Measurements from ENCODE around the gene SYNJ2. TPM values are rescaled to one million over a fixed set of nuclear protein-coding genes. Genes with fewer than 3 reads are reported as not detected.

The SYNJ2 gene
- total and polyA plus RNA-seq, 2 of the 4 experiments (the other 2 are of a cell fraction) = 40.8 to 45.2 TPM

DNA sequence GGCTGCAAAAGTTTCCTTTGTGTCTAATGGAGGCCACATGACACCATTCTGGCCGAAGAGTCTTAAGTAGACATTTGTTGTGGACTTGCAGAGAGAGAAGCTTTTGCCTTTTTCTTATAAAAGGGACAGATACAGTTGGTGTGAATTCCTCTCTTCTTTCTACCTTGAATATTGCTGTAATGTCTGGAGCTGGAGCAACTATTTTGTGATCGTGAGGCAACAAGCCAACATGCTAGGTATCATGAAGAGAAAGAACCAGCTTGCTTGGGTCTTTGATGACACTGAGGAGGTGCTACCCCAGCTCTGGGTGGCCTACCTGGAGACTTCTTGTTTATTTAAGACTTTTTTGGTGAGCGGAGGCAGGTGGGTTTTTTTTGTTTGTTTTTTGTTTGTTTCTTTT, 16.3 kb upstream of the SYNJ2 start:
- BruUV-seq (replicated peaks) = no TSS peak
- Histone ChIP-seq H2AFZ (replicated peaks; ENCODE audit: low read length, poor library complexity) (no peak overlapping the region), H2AK9ac (replicated peaks; ENCODE audit: low read depth, low read length, poor library complexity) (no peak overlapping the region), H3K9ac (ENCODE audit: low read depth, low read length) (no peak overlapping the region), H3K36me3 (ENCODE audit: control insufficient read depth, insufficient read depth, low read length) (no peaks in the 10 kb centered on the region), H4K91ac (ENCODE audit: insufficient read depth, low read depth, low read length) (no peak overlapping the region), H3K4me3 (ENCODE audit: insufficient read depth, low read depth, low read length) (no peak overlapping the region), H2BK15ac (ENCODE audit: low read depth, low read length) (no peak overlapping the region), H2BK120ac (ENCODE audit: low read depth, low read length) (no peak overlapping the region), H3K27me3 (ENCODE audit: control insufficient read depth, insufficient read depth, low read length) (no peaks in the 10 kb centered on the region), H3K4me1 (ENCODE audit: control insufficient read depth, insufficient read depth, low read length) (no peaks in the 10 kb centered on the region), H3K18ac (ENCODE audit: low read depth, low read length) (no peak overlapping the region), H3K4ac (ENCODE audit: low read depth, low read length) (no peak overlapping the region), H3K9me3 (ENCODE audit: control insufficient read depth, insufficient read depth, low read length) (no peaks in the 10 kb centered on the region), H3K9me1 (ENCODE audit: insufficient read depth, low read length) (0 out of 2 replicates have a peak, but pooled peaks cover 3% of the 10 kb centered on the region), H4K20me1 (ENCODE audit: insufficient read depth, low read length) (no peaks in the 10 kb centered on the region), H2BK20ac (ENCODE audit: low read depth, low read length) (no peak overlapping the region), H4K5ac (ENCODE audit: low read depth, low read length) (no peak overlapping the region), H3K27ac (ENCODE audit: insufficient read depth, low read length) (no peak overlapping the region), H2AK5ac (ENCODE audit: low read depth, low read length) (no peak overlapping the region), H3K14ac (replicated peaks; ENCODE audit: low read depth, low read length) (no peak overlapping the region), H4K8ac (ENCODE audit: low read depth in 2 of 2, low read length in 2 of 2) (no peak overlapping the region), H3K79me1 (ENCODE audit: low read depth in 1 of 2, low read length in 2 of 2) (no peaks in the 10 kb centered on the region), H3K56ac (ENCODE audit: extremely low read depth, insufficient read depth, low read length) (no peak overlapping the region), H3K23ac (ENCODE audit: low read depth, low read length) (no peak overlapping the region), H2BK5ac (ENCODE audit: low read depth, low read length, poor library complexity, severe bottlenecking) (no peak overlapping the region), H3K4me2 (ENCODE audit: low read depth, low read length) (no peak overlapping the region)
- TF ChIP-seq, protein P1, sequence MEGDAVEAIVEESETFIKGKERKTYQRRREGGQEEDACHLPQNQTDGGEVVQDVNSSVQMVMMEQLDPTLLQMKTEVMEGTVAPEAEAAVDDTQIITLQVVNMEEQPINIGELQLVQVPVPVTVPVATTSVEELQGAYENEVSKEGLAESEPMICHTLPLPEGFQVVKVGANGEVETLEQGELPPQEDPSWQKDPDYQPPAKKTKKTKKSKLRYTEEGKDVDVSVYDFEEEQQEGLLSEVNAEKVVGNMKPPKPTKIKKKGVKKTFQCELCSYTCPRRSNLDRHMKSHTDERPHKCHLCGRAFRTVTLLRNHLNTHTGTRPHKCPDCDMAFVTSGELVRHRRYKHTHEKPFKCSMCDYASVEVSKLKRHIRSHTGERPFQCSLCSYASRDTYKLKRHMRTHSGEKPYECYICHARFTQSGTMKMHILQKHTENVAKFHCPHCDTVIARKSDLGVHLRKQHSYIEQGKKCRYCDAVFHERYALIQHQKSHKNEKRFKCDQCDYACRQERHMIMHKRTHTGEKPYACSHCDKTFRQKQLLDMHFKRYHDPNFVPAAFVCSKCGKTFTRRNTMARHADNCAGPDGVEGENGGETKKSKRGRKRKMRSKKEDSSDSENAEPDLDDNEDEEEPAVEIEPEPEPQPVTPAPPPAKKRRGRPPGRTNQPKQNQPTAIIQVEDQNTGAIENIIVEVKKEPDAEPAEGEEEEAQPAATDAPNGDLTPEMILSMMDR (conservative IDR thresholded peaks at IDR 0.05; ENCODE audit: low read depth, low read length) = no peak
- TF ChIP-seq, protein P2, sequence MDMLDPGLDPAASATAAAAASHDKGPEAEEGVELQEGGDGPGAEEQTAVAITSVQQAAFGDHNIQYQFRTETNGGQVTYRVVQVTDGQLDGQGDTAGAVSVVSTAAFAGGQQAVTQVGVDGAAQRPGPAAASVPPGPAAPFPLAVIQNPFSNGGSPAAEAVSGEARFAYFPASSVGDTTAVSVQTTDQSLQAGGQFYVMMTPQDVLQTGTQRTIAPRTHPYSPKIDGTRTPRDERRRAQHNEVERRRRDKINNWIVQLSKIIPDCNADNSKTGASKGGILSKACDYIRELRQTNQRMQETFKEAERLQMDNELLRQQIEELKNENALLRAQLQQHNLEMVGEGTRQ (IDR thresholded peaks at IDR 0.05; ENCODE audit: low read depth, low read length) = no peak
- no peak for TF ChIP-seq BHLHE40 (IDR thresholded peaks at IDR 0.05; ENCODE audit: low read depth, low read length)
- TF ChIP-seq SMC3 (IDR thresholded peaks at IDR 0.05; ENCODE audit: low read depth, low read length) = no peak
- TF ChIP-seq, protein P3, sequence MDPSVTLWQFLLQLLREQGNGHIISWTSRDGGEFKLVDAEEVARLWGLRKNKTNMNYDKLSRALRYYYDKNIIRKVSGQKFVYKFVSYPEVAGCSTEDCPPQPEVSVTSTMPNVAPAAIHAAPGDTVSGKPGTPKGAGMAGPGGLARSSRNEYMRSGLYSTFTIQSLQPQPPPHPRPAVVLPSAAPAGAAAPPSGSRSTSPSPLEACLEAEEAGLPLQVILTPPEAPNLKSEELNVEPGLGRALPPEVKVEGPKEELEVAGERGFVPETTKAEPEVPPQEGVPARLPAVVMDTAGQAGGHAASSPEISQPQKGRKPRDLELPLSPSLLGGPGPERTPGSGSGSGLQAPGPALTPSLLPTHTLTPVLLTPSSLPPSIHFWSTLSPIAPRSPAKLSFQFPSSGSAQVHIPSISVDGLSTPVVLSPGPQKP (IDR thresholded peaks at IDR 0.05; ENCODE audit: borderline replicate concordance, low read depth, low read length) = no peak
- no peak for TF ChIP-seq CEBPB (IDR thresholded peaks at IDR 0.05; ENCODE audit: low read depth, low read length)
- TF ChIP-seq RCOR1 (IDR thresholded peaks at IDR 0.05; ENCODE audit: insufficient replicate concordance, low read length) = no peak
- no peak for TF ChIP-seq RFX5 (IDR thresholded peaks at IDR 0.05; ENCODE audit: low read depth, low read length)
- TF ChIP-seq FOS (IDR thresholded peaks at IDR 0.05; ENCODE audit: low read depth, low read length) = no peak
- no peak for TF ChIP-seq MXI1 (IDR thresholded peaks at IDR 0.05; ENCODE audit: borderline replicate concordance, low read depth, low read length)
- no peak for TF ChIP-seq MAFK (IDR thresholded peaks at IDR 0.05; ENCODE audit: low read depth, low read length)
- TF ChIP-seq MAZ (IDR thresholded peaks at IDR 0.05; ENCODE audit: borderline replicate concordance, low read depth, low read length) = no peak
- TF ChIP-seq POLR2A (IDR thresholded peaks at IDR 0.05; ENCODE audit: low read depth, low read length) = no peak
- ChIA-PET POLR2A (ENCODE audit: unreplicated experiment) (no interaction called here), CTCF (interaction anchor here (0.6 kb wide), 1 partner anchor 194 kb away, joined by 4 read pairs; no protein-coding TSS in a partner anchor)
- dilution Hi-C loops (cut with HindIII; ENCODE audit: low sequenced_read_pairs, unreplicated experiment) = no loop called here
- intact Hi-C loops (cut with micrococcal nuclease) = no loop called here
- in situ Hi-C loops (cut with MboI; ENCODE audit: low sequenced_read_pairs) = no loop called here
- no peak for ATAC-seq (ENCODE audit: low read depth)
- no peak for DNase-seq
- no CpG with 5 or more reads among the region's 3 CpGs for WGBS, 2 experiments (ENCODE audit: extremely low coverage in 2 of 2, insufficient read length in 1 of 2)
